Spleen (tissue), 7 donors: ENCODE measurements around the gene ZFYVE19.

Experiments
- POLR2A ChIP-seq, 3 donors: fragments of 450-650 bp; IDR thresholded peaks; one replicate each; pipeline ENCODE4 v1.5.1; 2017; ENCODE audit warnings: antibody characterized with exemption in 3 of 3, mild to moderate bottlenecking in 1 of 3
- POLR2AphosphoS5 ChIP-seq, 3 donors: sonication (generic); formaldehyde crosslinking; IDR thresholded peaks; one replicate each; pipeline ENCODE4 v1.5.1; 2017; ENCODE audit warnings: antibody characterized with exemption in 3 of 3
- TF ChIP-seq, protein P1 (sequence below), 11 experiments: fragments of 200-600 bp in 7 of 11; fragments of 450-650 bp in 4 of 11; sonication (generic) in 4 of 11; IDR thresholded peaks in 8 of 11; conservative IDR thresholded peaks in 3 of 11; 1 replicate in 7 of 11; 2 replicates in 4 of 11; pipeline versions ENCODE4 v1.4.0 to v1.8.0; 2016 to 2021; ENCODE audit warnings: antibody characterized with exemption in 11 of 11, inconsistent platforms in 4 of 11, mild to moderate bottlenecking in 1 of 11
- donor health status: DM: no; HTN: no; CAD: no; lungs with moderate emphysema.
- donor health status: DM: no; HTN: no; CAD: no.
- donor health status: DM: no; HTN: no; CAD: no.

DNA sequence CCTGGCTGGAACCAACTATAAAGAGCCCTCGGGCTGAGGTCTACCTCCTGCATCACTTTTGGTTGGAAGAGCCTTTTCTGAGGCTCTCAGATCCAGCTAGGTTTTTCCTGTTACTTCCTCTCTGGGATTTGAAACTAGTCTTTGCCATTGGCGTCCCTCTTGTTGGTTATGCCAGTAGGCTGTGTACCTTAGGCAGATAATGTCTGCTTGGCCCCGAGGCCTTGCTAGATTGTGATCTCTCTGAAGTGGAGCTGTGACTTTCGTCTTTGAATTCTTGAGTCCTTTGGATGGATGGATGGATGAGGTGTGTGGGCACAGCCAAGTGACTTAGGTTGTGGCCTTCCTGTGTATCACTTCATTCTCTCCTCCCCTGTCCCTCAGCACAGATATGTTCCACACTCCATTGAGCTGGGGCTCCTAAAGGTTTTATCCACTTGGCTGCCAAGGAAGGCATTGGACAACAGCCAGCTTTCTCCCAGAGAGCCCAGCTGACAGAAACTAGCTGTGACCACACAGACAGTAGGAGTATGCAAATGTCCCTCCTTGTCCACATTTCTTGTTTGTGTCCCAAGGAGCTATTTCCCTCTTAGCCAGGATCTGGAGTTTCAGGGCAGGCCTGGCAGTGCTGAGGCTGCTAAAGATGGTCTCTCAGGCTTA lies 8.3 kb downstream of the ZFYVE19 start:
- TF ChIP-seq, protein P1, sequence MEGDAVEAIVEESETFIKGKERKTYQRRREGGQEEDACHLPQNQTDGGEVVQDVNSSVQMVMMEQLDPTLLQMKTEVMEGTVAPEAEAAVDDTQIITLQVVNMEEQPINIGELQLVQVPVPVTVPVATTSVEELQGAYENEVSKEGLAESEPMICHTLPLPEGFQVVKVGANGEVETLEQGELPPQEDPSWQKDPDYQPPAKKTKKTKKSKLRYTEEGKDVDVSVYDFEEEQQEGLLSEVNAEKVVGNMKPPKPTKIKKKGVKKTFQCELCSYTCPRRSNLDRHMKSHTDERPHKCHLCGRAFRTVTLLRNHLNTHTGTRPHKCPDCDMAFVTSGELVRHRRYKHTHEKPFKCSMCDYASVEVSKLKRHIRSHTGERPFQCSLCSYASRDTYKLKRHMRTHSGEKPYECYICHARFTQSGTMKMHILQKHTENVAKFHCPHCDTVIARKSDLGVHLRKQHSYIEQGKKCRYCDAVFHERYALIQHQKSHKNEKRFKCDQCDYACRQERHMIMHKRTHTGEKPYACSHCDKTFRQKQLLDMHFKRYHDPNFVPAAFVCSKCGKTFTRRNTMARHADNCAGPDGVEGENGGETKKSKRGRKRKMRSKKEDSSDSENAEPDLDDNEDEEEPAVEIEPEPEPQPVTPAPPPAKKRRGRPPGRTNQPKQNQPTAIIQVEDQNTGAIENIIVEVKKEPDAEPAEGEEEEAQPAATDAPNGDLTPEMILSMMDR (IDR thresholded peaks at IDR 0.05 in 8 of 11, conservative IDR thresholded peaks at IDR 0.05 in 3 of 11), result no peak
- TF ChIP-seq POLR2A (IDR thresholded peaks at IDR 0.05) (no peak), POLR2AphosphoS5 (IDR thresholded peaks at IDR 0.05) (no peak)
